ENCODE results near the gene SMOC2. TPM values are rescaled to one million over a fixed set of nuclear protein-coding genes. Genes with fewer than 3 reads are reported as not detected.
A peak's percentile ranks its signal among the peaks of the same experiment; 100 is the strongest.

The SMOC2 gene
- total and polyA plus RNA-seq, 3 experiments from 2014 or later = not detected

- H3K27ac ChIP-seq (ENCODE audit: low read depth, low read length) = no peak overlapping the region
- H3K9me3 ChIP-seq (ENCODE audit: low read length) = no peaks in the 10 kb centered on the region
- DNase-seq = no peak
- H3K4me3 ChIP-seq (ENCODE audit: low read length) = no peak overlapping the region
- Mint-ChIP-seq H3K36me3 (no peaks in the 10 kb centered on the region), H3K9me3 (peaks cover 0 to 6% (median 0%) of the 10 kb centered on the region in 5 donors), H3K4me1 (no peaks in the 10 kb centered on the region), H3K27me3 (peaks cover 0 to 6% of the 10 kb centered on the region in 2 donors), H3K4me3 (no peak overlapping the region), H3K27ac (no peak overlapping the region)
- CTCF ChIA-PET = no interaction called here
- no peaks in the 10 kb centered on the region for H3K27me3 ChIP-seq (ENCODE audit: insufficient read depth, low read length, poor library complexity, severe bottlenecking)
- no peaks in the 10 kb centered on the region for H3K36me3 ChIP-seq (ENCODE audit: insufficient read depth, low read length)
- H3K4me1 ChIP-seq (ENCODE audit: insufficient read depth, low read length) = no peaks in the 10 kb centered on the region
- POLR2A ChIA-PET = no interaction called here
These were observed 184.6 kb downstream of the SMOC2 start for GRCh38 chr6:168625602-168626001.

- H3K4me3 ChIP-seq (ENCODE audit: low read length) = no peak overlapping the region
- CTCF ChIA-PET = no interaction called here
- H3K9me3 ChIP-seq (ENCODE audit: low read length) = no peaks in the 10 kb centered on the region
- Mint-ChIP-seq H3K36me3 (no peaks in the 10 kb centered on the region), H3K4me1 (no peaks in the 10 kb centered on the region), H3K4me3 (no peak overlapping the region), H3K27ac (no peak overlapping the region), H3K9me3 (peaks cover 0 to 6% (median 0%) of the 10 kb centered on the region in 5 donors), H3K27me3 (peaks cover 0 to 7% of the 10 kb centered on the region in 2 donors)
- no peaks in the 10 kb centered on the region for H3K36me3 ChIP-seq (ENCODE audit: insufficient read depth, low read length)
- no peaks in the 10 kb centered on the region for H3K4me1 ChIP-seq (ENCODE audit: insufficient read depth, low read length)
- DNase-seq = no peak
- POLR2A ChIA-PET = no interaction called here
- no peak overlapping the region for H3K27ac ChIP-seq (ENCODE audit: low read depth, low read length)
- H3K27me3 ChIP-seq (ENCODE audit: insufficient read depth, low read length, poor library complexity, severe bottlenecking) = no peaks in the 10 kb centered on the region
These were observed 185.1 kb downstream of the SMOC2 start for GRCh38 chr6:168626046-168626602.

DNA sequence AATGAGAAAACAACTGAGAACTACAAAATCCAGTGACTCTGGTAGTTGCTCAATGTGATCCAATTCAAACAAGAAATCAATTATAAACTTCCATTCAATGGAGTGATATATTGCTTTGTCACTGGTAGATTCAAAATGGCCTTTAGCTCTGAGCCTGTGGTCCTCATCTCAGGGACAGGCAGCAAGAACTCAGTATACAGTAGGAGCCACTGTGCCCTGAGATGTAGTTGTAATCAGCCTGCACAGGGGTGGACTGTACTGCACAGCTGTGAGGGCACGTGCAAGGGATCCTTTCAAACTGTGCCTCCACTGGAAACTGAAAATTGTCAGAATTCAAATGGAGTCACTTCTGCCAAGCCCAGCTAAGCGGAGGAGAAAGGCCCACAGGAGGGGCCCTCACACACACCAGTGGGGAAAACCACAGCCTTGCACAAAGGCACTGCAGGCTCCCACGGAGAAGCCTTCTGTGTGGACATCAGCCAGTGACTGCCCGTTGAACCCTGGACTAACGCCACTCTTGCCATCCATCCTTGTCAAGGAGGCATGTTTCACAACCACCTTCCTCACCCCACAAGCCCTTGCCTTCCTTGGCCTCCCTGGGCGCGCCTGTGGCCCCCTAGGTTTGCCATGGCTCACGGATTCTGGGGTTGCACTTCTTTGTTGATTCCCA is 186.7 kb downstream of the SMOC2 start:
- H3K9me3 Mint-ChIP-seq = peaks cover 0 to 3% (median 0%) of the 10 kb centered on the region in 5 donors
- H3K27ac Mint-ChIP-seq = no peak overlapping the region
- H3K4me3 ChIP-seq (ENCODE audit: low read length) = no peak overlapping the region
- H3K36me3 Mint-ChIP-seq = no peaks in the 10 kb centered on the region
- no peaks in the 10 kb centered on the region for H3K4me1 Mint-ChIP-seq
- no peaks in the 10 kb centered on the region for H3K9me3 ChIP-seq (ENCODE audit: low read length)
- no peak overlapping the region for H3K27ac ChIP-seq (ENCODE audit: low read depth, low read length)
- H3K27me3 ChIP-seq (ENCODE audit: insufficient read depth, low read length, poor library complexity, severe bottlenecking) = no peaks in the 10 kb centered on the region
- ChIA-PET POLR2A (no interaction called here), CTCF (no interaction called here)
- no peak overlapping the region for H3K4me3 Mint-ChIP-seq
- peaks cover 1 to 10% of the 10 kb centered on the region in 2 donors for H3K27me3 Mint-ChIP-seq
- no peaks in the 10 kb centered on the region for H3K36me3 ChIP-seq (ENCODE audit: insufficient read depth, low read length)
- no peak for DNase-seq
- H3K4me1 ChIP-seq (ENCODE audit: insufficient read depth, low read length) = no peaks in the 10 kb centered on the region

GRCh38 chr6:168628176-168628553 is 187.2 kb downstream of the SMOC2 start:
- no peak overlapping the region for H3K4me3 Mint-ChIP-seq

DNA sequence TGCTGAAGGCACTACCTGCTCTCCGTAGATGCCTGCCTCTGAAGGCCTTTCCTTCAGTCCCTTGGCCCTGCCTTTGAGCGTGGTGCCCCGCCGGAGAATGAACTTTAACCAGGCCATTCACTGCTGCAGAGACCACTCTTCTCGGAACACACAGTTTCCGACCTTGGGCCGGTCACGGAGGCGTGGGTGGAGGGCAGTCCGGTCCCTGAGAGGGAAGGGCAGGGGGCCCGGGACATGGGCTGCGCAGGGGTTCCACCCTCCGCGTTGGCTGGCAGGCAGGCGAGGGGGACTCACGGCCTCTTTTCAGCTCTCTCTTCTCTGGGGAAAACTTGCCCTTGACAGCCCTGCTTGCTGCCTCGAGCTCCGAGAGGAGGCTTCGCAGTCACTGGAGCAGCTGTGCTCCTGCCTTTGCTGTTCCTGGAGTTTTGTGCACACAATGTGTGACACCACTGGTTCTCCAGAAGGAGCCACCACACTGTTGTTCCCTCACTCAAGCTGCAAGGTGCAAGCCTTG is 187.8 kb downstream of the SMOC2 start:
- POLR2A ChIA-PET = no interaction called here
- CTCF ChIA-PET = no interaction called here
- no peaks in the 10 kb centered on the region for H3K36me3 Mint-ChIP-seq
- Histone ChIP-seq H3K4me3 (ENCODE audit: low read length) (no peak overlapping the region), H3K27ac (ENCODE audit: low read depth, low read length) (no peak overlapping the region), H3K27me3 (ENCODE audit: insufficient read depth, low read length, poor library complexity, severe bottlenecking) (no peaks in the 10 kb centered on the region), H3K36me3 (ENCODE audit: insufficient read depth, low read length) (no peaks in the 10 kb centered on the region), H3K9me3 (ENCODE audit: low read length) (no peaks in the 10 kb centered on the region), H3K4me1 (ENCODE audit: insufficient read depth, low read length) (no peaks in the 10 kb centered on the region)
- no peak overlapping the region for H3K4me3 Mint-ChIP-seq
- peaks cover 11 to 16% of the 10 kb centered on the region in 2 donors for H3K27me3 Mint-ChIP-seq
- DNase-seq = no peak
- H3K27ac Mint-ChIP-seq = no peak overlapping the region
- no peaks in the 10 kb centered on the region for H3K4me1 Mint-ChIP-seq
- H3K9me3 Mint-ChIP-seq = peaks cover 0 to 5% (median 0%) of the 10 kb centered on the region in 5 donors

More at GRCh38 chr6:168628176-168628553, 187.2 kb downstream of the SMOC2 start:
- Histone ChIP-seq H3K36me3 (ENCODE audit: insufficient read depth, low read length) (no peaks in the 10 kb centered on the region), H3K9me3 (ENCODE audit: low read length) (no peaks in the 10 kb centered on the region), H3K4me1 (ENCODE audit: insufficient read depth, low read length) (no peaks in the 10 kb centered on the region), H3K4me3 (ENCODE audit: low read length) (no peak overlapping the region), H3K27ac (ENCODE audit: low read depth, low read length) (no peak overlapping the region), H3K27me3 (ENCODE audit: insufficient read depth, low read length, poor library complexity, severe bottlenecking) (no peaks in the 10 kb centered on the region)
- H3K27me3 Mint-ChIP-seq = peaks cover 6 to 13% of the 10 kb centered on the region in 2 donors
- H3K36me3 Mint-ChIP-seq = no peaks in the 10 kb centered on the region
- H3K27ac Mint-ChIP-seq = no peak overlapping the region
- H3K4me1 Mint-ChIP-seq = no peaks in the 10 kb centered on the region
- peaks cover 0 to 3% (median 0%) of the 10 kb centered on the region in 5 donors for H3K9me3 Mint-ChIP-seq
- no peak for DNase-seq
- ChIA-PET POLR2A (no interaction called here), CTCF (no interaction called here)

DNA sequence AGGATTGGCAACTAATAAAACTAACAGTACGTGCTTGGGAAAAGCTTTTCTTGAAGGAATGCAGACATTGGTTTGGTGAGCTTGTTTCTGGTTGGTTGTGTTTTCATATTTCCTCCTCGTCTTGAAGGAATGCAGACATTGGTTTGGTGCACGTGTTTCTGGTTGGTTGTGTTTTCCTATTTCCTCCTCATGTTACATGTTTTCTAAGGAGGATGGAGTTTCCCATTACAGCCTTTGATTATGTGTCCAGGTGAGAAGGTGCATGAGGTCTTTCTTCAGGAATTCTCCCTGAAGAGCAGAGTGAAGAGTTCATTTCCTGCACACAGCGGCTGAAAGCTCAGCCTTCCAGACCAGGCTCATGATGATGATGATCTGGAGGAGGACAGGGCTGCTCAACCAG is 190.6 kb downstream of the SMOC2 start:
- POLR2A ChIA-PET = no interaction called here
- CTCF ChIA-PET = no interaction called here
- Mint-ChIP-seq H3K9me3 (peaks cover 0 to 6% (median 0%) of the 10 kb centered on the region in 5 donors), H3K27me3 (peaks cover 13 to 15% of the 10 kb centered on the region in 2 donors), H3K36me3 (no peaks in the 10 kb centered on the region), H3K4me3 (no peak overlapping the region), H3K27ac (no peak overlapping the region), H3K4me1 (no peaks in the 10 kb centered on the region)
- no peaks in the 10 kb centered on the region for H3K27me3 ChIP-seq (ENCODE audit: insufficient read depth, low read length, poor library complexity, severe bottlenecking)
- H3K9me3 ChIP-seq (ENCODE audit: low read length) = no peaks in the 10 kb centered on the region
- H3K27ac ChIP-seq (ENCODE audit: low read depth, low read length) = no peak overlapping the region
- DNase-seq = no peak
- no peaks in the 10 kb centered on the region for H3K4me1 ChIP-seq (ENCODE audit: insufficient read depth, low read length)
- no peaks in the 10 kb centered on the region for H3K36me3 ChIP-seq (ENCODE audit: insufficient read depth, low read length)
- no peak overlapping the region for H3K4me3 ChIP-seq (ENCODE audit: low read length)

DNA sequence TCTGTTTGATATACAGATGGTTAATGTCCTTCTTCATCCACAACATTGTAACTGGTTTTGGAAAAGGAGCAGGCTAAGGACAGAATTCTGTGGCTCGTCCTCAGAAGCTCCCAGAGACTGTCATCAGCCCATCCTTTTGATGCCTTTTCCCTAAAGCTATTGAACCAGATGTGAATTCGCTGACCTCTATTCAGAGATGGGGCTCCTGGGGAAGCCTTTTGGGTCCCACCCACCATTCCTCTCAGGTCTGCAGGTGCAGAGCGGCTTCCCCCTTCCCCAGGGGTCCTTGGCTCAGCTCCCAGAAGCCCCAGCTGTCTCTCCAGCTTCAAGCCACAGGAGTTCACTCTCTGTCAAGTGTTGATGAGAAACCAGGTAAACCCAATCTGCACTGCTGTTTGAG is 191.7 kb downstream of the SMOC2 start:
- Histone ChIP-seq H3K27me3 (ENCODE audit: insufficient read depth, low read length, poor library complexity, severe bottlenecking) (no peaks in the 10 kb centered on the region), H3K27ac (ENCODE audit: low read depth, low read length) (no peak overlapping the region), H3K4me3 (ENCODE audit: low read length) (no peak overlapping the region), H3K4me1 (ENCODE audit: insufficient read depth, low read length) (no peaks in the 10 kb centered on the region), H3K9me3 (ENCODE audit: low read length) (no peaks in the 10 kb centered on the region), H3K36me3 (ENCODE audit: insufficient read depth, low read length) (no peaks in the 10 kb centered on the region)
- POLR2A ChIA-PET = no interaction called here
- no peak overlapping the region for H3K4me3 Mint-ChIP-seq
- CTCF ChIA-PET = no interaction called here
- H3K9me3 Mint-ChIP-seq = peaks cover 0 to 6% (median 0%) of the 10 kb centered on the region in 5 donors
- H3K27me3 Mint-ChIP-seq = peaks cover 13 to 15% of the 10 kb centered on the region in 2 donors
- no peak overlapping the region for H3K27ac Mint-ChIP-seq
- H3K4me1 Mint-ChIP-seq = no peaks in the 10 kb centered on the region
- DNase-seq = no peak
- H3K36me3 Mint-ChIP-seq = no peaks in the 10 kb centered on the region

- H3K36me3 Mint-ChIP-seq = no peaks in the 10 kb centered on the region
These were observed 193.8 kb downstream of the SMOC2 start for GRCh38 chr6:168634541-168635328.

More at GRCh38 chr6:168634541-168635328, 193.8 kb downstream of the SMOC2 start:
- Histone ChIP-seq H3K36me3 (ENCODE audit: insufficient read depth, low read length) (no peaks in the 10 kb centered on the region), H3K27ac (ENCODE audit: low read depth, low read length) (no peak overlapping the region), H3K9me3 (ENCODE audit: low read length) (no peaks in the 10 kb centered on the region), H3K27me3 (ENCODE audit: insufficient read depth, low read length, poor library complexity, severe bottlenecking) (no peaks in the 10 kb centered on the region), H3K4me1 (ENCODE audit: insufficient read depth, low read length) (no peaks in the 10 kb centered on the region), H3K4me3 (ENCODE audit: low read length) (no peak overlapping the region)
- ChIA-PET CTCF (no interaction called here), POLR2A (no interaction called here)
- no peaks in the 10 kb centered on the region for H3K4me1 Mint-ChIP-seq
- peak overlapping the region in 1 of 8 donors; percentile 38 for H3K27ac Mint-ChIP-seq
- H3K27me3 Mint-ChIP-seq = peaks cover 14 to 20% of the 10 kb centered on the region in 2 donors
- peaks cover 0 to 6% (median 0%) of the 10 kb centered on the region in 5 donors for H3K9me3 Mint-ChIP-seq
- H3K4me3 Mint-ChIP-seq = no peak overlapping the region
- DNase-seq = no peak
